GM12874 (cell line): ENCODE measurements around the gene UBE4B.

ENCODE experiments used
- CTCF ChIP-seq: IDR thresholded peaks from 2 replicates; pipeline ENCODE4 v1.5.1; 2011; ENCODE audit warnings: low read depth, mild to moderate bottlenecking, control low read depth, low read length, moderate library complexity; ENCODE audit not compliant: insufficient read depth

Gene UBE4B

DNA sequence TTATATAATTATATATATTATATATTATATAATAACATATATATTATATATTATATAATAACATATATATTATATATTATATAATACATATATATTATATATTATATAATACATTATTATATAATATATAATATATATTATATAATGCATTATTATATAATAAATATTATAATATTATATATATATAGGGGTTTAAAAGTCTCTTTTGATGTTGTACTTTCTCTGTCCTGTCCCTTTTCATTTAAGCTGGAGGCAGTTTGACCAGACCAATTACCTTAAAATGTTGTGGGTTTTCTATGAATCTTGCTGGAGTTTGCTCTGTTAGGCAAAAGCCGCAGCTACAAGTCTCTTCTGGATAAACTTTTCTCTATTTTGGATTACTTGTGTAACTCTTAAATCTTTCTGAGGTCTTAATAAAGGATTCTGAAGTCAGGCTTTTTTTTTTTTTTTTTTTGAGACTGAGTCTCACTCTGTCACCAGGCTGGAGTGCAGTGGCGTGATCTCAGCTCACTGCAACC is 155.4 kb downstream of the UBE4B start:
- no peak for TF ChIP-seq CTCF

DNA sequence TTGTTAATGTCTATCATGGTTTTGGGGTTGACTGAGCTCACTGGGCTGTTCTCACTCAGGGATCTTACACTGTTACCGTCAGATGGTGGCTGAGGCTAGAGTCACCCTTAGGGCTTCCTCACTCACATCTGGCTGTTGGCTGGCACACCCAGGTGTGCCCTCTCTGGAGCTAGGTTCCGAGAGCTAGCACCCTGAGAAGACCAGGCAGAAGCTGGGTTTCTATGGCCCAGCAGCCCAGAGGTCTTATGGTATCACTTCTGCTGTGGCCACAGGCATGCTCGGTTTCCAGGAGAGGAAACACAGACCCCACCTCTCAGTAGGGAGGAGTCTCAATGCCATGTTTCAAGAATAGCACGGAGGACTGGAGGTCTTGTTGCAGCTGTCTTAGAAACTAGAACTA is 156.9 kb downstream of the UBE4B start:
- no peak for TF ChIP-seq CTCF

DNA sequence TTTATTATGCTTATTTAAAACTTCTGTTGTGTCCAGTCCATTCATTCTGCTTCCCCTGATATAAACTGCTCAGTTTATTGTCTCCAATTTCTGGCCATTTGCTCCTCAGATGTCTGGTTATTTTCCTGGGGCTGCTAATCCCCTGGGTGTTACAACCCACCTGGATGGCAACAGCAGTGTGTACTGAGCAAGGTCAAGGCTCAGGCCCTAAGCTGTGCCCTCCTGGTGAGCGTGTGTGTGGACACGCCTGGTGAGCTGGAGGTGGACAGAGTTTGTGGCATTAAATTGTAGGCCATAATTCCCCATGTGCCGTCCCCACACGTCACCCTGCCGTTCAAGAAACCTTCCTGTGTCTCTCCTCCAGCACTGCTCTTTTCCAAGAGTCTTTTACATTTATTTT is 159.5 kb downstream of the UBE4B start:
- TF ChIP-seq CTCF, result no peak

DNA sequence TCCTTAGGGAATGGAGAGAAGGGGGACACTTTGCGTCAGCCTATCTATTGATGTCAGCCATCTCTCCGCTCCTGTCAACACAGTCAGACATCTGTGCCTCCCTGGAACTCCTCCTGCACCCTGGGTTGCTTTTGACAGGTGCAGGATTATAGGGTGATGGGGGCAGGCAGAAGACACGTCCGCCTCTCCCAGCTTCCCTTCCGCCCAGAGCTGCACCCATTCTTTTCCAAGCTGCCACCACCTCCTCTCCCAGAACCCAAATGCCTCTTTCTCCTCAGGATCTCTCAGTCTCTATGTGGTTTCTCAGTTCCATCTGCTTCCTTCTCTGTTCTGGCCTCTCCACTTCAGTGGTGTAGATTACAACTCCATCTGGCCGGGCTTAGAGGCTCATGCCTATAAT is 160.5 kb downstream of the UBE4B start:
- no peak for TF ChIP-seq CTCF

GRCh38 chr1:10195570-10195969 is 162.8 kb downstream of the UBE4B start:
- TF ChIP-seq CTCF, result no peak

GRCh38 chr1:10196976-10197375 is 164.2 kb downstream of the UBE4B start:
- no peak for TF ChIP-seq CTCF

- no peak for TF ChIP-seq CTCF
These were observed 167.9 kb downstream of the UBE4B start for GRCh38 chr1:10200620-10201019.

- TF ChIP-seq CTCF, result no peak
These were observed 171.4 kb downstream of the UBE4B start for GRCh38 chr1:10204003-10204642.
